Activated T-helper 2 cell treated with anti-CD3 and anti-CD28 coated beads, Interferon-gamma antibody, Interleukin-2, Interleukin-4, amounts not matched to agents 10 μg/mL and 5 μg/mL and 100 μg/mL, durations not matched to agents 14 hours and 24 hours and 36 hours (primary cell): ENCODE data around the gene FRMD1. TPM values are rescaled to one million over a fixed set of nuclear protein-coding genes. Genes with fewer than 3 reads are reported as not detected.

Source experiments
- DNase-seq: peaks from one replicate; pipeline ENCODE4 v3.0.0; 2021; ENCODE audit warnings: low spot score
- H3K27ac Mint-ChIP-seq: one replicate; pipeline ENCODE4 v1.8.0; 2021; ENCODE audit warnings: mixed read lengths
- H3K27me3 Mint-ChIP-seq: one replicate; pipeline ENCODE4 v1.8.0; 2021; ENCODE audit warnings: low read depth, mixed read lengths
- H3K36me3 Mint-ChIP-seq: one replicate; pipeline ENCODE4 v1.8.0; 2021; ENCODE audit warnings: low read depth, mixed read lengths
- H3K4me1 Mint-ChIP-seq: one replicate; pipeline ENCODE4 v1.8.0; 2021; ENCODE audit warnings: low read depth, mixed read lengths
- H3K4me3 Mint-ChIP-seq: one replicate; pipeline ENCODE4 v1.8.0; 2021; ENCODE audit warnings: low read depth, mild to moderate bottlenecking, moderate library complexity, mixed read lengths
- H3K9me3 Mint-ChIP-seq: one replicate; pipeline ENCODE4 v1.8.0; 2021; ENCODE audit warnings: mixed read lengths
- intact Hi-C: fragments of 100-400 bp; cut with micrococcal nuclease; formaldehyde crosslinking; loops from one replicate; pipeline ENCODE4 v1.15.1; 2023
- total RNA-seq: library from RNA; stranded (reverse); gene quantifications from 2 replicates; pipeline ENCODE4 v1.2.3, GENCODE V29; 2022

FRMD1 gene
- total RNA-seq, 1 donor from 2014 or later, result not detected

DNA sequence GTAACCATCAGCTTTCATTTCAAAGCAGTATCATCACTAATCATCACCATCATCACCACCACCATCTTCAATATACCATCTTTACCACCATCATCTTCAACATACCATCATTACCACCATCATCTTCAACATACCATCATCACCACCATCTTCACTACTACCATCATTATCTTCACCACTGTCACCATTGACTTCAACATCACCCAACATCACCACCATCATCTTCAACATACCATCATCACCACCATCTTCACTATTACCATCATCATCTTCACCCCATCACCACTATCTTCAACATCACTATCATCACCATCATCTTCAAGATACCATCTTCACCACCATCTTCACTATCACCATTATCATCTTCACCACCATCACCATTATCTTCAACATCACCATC lies 40.5 kb upstream of the FRMD1 start:
- H3K36me3 Mint-ChIP-seq, result no peaks in the 10 kb centered on the region
- intact Hi-C loops, result no loop called here
- peaks cover 6% of the 10 kb centered on the region for H3K9me3 Mint-ChIP-seq
- peaks cover 2% of the 10 kb centered on the region for H3K4me1 Mint-ChIP-seq
- H3K4me3 Mint-ChIP-seq, result no peak overlapping the region
- H3K27me3 Mint-ChIP-seq, result no peaks in the 10 kb centered on the region
- H3K27ac Mint-ChIP-seq, result no peak overlapping the region
- DNase-seq, result no peak

DNA sequence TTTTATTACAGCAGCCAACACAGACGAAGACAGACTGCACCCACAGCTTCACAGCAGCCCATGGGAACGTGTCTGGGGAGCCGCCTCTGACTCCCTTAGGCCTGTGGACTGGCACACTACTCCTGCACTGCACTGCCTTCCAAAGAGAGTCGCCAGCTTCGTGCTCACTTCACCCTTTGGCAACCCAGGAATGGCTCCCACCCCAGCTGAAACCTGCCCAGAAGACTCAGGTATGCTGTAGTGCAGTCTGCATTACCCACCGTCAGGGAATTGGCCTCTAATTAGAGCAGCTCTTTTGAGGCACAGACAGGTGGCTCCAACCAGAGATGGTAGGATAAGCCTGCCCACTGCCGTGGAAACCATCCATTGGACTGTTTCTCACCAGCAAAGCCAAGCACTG lies 39.9 kb upstream of the FRMD1 start:
- no peak overlapping the region for H3K27ac Mint-ChIP-seq
- H3K4me3 Mint-ChIP-seq, result no peak overlapping the region
- H3K9me3 Mint-ChIP-seq, result peaks cover 6% of the 10 kb centered on the region
- no peaks in the 10 kb centered on the region for H3K27me3 Mint-ChIP-seq
- no peak for DNase-seq
- no peaks in the 10 kb centered on the region for H3K36me3 Mint-ChIP-seq
- peaks cover 2% of the 10 kb centered on the region for H3K4me1 Mint-ChIP-seq
- intact Hi-C loops, result no loop called here

DNA sequence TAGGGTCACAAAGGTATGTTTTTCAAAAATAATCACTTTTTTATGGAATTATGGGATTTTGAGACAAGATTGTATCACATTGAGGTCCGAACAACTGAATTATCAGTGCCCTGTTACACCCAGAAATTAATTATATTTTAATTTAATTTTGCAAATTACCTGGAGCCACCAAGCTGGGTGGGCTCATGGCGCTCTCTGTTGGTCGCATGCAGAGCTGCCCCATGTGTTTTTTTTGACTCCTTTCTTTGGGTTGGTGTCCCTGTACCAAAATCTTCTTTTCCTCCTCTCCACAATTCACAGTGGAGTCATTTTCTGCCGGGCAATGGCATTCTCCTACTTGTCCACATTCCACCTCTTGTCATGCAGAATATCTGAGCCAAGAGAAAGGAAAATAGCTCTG lies 38.9 kb upstream of the FRMD1 start:
- Mint-ChIP-seq H3K36me3 (no peaks in the 10 kb centered on the region), H3K4me1 (peaks cover 2% of the 10 kb centered on the region), H3K9me3 (peaks cover 6% of the 10 kb centered on the region), H3K27me3 (no peaks in the 10 kb centered on the region), H3K27ac (no peak overlapping the region), H3K4me3 (no peak overlapping the region)
- DNase-seq, result no peak
- intact Hi-C loops, result no loop called here

DNA sequence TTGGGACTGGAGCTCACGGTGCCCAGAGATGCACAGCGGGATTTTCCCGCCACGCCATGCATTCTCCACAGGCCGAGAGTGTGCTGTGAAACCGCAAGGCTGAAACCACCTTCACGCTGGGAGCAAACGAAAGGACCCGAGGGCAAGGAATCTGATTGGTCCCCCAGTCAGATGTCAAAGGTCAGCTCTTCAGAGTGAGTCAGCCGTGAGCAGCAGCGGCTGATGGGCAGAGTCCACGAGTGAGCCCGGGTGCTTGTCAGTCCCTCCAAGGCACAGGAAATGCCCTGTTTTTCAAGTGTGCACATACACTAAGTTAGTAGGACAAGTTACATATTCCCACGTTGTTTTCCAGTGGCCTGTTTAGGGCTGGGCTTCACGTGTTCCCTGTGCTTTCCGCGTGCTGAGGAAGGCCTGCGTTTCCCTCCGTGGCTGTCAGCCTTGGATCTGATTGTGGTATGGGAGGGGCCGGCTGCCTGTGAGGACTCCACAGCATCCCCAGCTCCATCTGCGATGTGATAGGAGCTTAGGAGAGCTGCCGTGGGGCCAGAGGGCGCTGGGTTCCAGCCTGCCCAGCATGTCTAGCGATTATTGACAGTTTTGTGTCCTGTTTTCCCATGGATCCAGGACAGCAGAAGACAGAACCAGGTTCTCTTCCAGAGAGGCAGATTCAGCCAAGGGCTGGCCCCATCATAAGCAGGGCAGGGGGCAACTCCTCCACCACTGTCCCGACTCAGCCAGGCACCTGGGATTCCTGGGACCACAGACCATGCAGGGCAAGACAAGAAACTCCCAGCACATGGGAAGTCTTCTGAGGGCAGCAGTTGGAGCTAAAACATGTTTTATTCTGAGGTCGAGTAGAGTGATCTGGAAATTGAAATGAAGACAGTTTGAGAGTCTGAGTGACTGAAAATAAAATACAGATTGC lies 38.2 kb upstream of the FRMD1 start:
- Mint-ChIP-seq H3K27me3 (no peaks in the 10 kb centered on the region), H3K36me3 (no peaks in the 10 kb centered on the region), H3K9me3 (peaks cover 6% of the 10 kb centered on the region), H3K4me1 (peaks cover 2% of the 10 kb centered on the region), H3K27ac (no peak overlapping the region), H3K4me3 (no peak overlapping the region)
- intact Hi-C loops, result no loop called here
- DNase-seq, result no peak

DNA sequence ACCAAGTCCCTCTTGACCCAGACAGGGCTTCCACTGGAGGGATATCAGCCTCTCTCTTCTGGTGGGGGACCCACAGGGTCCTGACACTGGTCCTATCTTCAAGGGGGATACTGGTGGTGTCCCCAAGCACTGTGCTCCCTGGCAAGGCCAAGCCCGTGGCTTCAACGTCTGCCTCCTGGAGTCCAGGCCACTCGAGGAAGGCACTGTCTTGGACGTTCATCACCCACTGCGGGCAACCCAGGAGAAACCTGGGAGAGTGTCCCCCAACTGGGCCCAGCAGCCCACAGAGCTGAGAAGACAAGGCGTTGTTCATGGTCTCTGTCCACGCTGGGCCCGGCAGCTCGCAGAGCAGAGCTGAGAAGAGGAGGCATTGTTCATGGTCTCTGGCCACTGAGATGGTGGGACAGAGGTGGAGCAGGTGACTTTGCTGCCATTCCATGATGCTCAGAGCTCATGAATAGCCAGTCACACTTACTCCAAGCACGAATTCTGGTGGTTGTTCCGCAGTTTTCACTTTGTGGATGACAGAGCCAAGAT lies 37.5 kb upstream of the FRMD1 start:
- no peaks in the 10 kb centered on the region for H3K27me3 Mint-ChIP-seq
- intact Hi-C loops, result no loop called here
- H3K4me3 Mint-ChIP-seq, result no peak overlapping the region
- peaks cover 6% of the 10 kb centered on the region for H3K9me3 Mint-ChIP-seq
- no peaks in the 10 kb centered on the region for H3K36me3 Mint-ChIP-seq
- DNase-seq, result no peak
- no peak overlapping the region for H3K27ac Mint-ChIP-seq
- peaks cover 2% of the 10 kb centered on the region for H3K4me1 Mint-ChIP-seq

DNA sequence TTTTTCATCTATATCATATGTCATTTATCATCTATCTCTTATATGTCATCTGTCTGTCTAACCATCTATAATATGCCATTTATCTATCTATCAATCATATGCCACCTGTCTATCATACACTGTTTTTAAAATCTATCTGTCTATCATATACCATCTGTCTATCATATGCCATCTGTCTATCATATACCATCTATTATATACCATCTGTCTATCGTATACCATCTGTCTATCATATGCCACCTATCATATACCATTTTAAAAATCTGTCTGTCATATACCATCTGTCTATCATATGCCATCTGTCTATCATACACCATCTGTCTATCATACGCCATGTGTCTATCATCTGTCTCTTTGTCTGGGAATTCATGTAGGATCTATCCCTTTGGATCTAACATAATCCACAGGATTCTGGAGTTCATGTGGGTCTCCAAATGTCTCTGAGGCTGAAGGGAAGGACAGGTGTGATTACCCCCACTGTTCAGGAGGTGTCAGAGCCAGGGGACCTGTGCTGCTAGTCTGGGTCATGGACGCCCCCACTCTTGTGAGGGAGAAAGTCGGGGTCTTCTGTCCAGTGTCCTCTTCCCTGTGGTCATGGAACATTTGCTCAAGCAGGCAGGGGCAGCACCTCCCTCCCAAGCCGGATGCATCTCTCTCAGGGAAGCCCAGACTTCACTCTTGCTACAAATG lies 36.9 kb upstream of the FRMD1 start:
- Mint-ChIP-seq H3K4me3 (no peak overlapping the region), H3K27me3 (no peaks in the 10 kb centered on the region), H3K9me3 (peaks cover 6% of the 10 kb centered on the region), H3K36me3 (no peaks in the 10 kb centered on the region), H3K4me1 (peaks cover under 1% of the 10 kb centered on the region), H3K27ac (no peak overlapping the region)
- intact Hi-C loops, result no loop called here
- no peak for DNase-seq

DNA sequence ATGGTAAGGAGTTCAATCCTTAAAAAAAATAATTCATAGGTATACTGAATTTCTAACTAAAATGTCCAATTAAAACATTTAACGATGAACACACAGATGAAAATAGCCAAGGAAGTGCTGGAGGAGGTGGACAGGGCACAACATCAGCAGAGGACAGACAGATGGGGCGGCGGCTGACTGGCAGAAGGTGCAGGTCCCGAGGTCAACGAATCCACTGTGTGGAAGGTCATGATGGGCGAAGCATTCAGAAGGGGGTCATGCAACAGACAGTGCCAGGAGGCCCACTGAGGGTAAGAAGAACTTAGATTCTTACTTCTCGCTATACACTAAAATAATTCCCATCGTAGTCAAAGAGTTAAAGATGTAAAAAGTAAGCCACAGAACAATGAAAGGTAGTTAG lies 34.2 kb upstream of the FRMD1 start:
- no peak overlapping the region for H3K4me3 Mint-ChIP-seq
- no peaks in the 10 kb centered on the region for H3K4me1 Mint-ChIP-seq
- H3K27me3 Mint-ChIP-seq, result no peaks in the 10 kb centered on the region
- intact Hi-C loops, result no loop called here
- H3K9me3 Mint-ChIP-seq, result peaks cover 6% of the 10 kb centered on the region
- DNase-seq, result no peak
- no peaks in the 10 kb centered on the region for H3K36me3 Mint-ChIP-seq
- no peak overlapping the region for H3K27ac Mint-ChIP-seq

DNA sequence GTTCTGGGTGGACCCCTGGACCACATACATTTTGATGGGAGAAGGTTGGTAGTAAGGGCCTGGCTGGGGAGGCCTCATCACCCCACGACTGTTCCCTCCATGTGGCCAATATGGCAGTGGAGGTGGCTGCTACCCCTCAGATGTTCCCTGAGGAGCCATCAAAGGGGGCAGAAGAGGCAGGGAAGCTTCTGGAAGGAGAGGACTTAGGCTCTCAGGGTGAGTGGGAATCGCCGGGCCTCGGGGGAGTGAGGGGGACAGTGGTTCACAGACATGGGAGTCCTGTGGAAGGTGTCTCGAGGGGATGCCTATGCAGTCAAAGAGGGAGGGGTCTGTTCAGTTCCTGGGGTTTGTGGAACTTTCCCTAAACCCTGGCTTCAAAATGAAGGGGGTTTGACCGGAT lies 32.9 kb upstream of the FRMD1 start:
- no peak for DNase-seq
- Mint-ChIP-seq H3K9me3 (peaks cover 6% of the 10 kb centered on the region), H3K4me1 (no peaks in the 10 kb centered on the region), H3K4me3 (no peak overlapping the region), H3K27ac (no peak overlapping the region), H3K27me3 (no peaks in the 10 kb centered on the region), H3K36me3 (no peaks in the 10 kb centered on the region)
- intact Hi-C loops, result no loop called here

DNA sequence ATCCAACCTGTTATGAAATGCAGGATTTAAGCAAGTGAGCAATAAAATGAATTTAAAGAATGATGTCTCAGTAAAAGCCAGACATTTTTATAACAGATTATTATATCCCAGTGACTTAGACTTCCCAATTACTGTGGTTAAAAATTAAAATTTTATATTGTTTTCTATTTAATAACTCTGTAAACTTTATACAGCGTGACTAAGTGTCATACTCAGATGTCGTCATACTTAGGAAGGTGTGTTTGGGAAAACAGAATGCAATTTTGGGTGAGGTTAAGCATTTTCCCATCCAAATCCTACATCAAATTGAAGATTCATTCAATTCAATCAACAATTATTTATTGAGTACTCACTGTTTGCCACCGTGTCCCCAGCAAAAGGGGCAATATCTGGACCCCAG lies 31.4 kb upstream of the FRMD1 start:
- no peak for DNase-seq
- H3K27ac Mint-ChIP-seq, result no peak overlapping the region
- no peaks in the 10 kb centered on the region for H3K27me3 Mint-ChIP-seq
- no peak overlapping the region for H3K4me3 Mint-ChIP-seq
- intact Hi-C loops, result no loop called here
- no peaks in the 10 kb centered on the region for H3K4me1 Mint-ChIP-seq
- H3K36me3 Mint-ChIP-seq, result no peaks in the 10 kb centered on the region
- H3K9me3 Mint-ChIP-seq, result peaks cover 2% of the 10 kb centered on the region

DNA sequence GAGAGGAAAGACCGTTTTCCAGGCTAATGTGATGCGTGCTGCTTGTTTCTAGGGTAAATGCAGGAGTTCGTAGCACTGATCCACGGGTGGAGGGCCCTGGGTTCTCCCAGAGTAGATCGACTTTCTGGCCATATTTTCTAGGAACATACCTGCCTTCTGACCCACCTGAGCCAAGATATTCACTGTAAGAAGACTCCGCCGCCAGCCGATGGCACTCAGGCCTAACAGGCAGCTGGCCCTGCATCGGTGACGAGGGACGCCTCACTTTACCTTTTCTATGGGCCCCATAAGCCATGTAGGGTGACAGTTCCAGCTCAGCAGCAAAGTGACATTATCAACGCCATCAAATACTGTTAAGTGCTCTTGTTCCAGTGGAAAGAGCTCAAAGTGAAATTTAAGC lies 30.2 kb upstream of the FRMD1 start:
- peaks cover 5% of the 10 kb centered on the region for H3K27me3 Mint-ChIP-seq
- H3K4me1 Mint-ChIP-seq, result no peaks in the 10 kb centered on the region
- H3K4me3 Mint-ChIP-seq, result no peak overlapping the region
- intact Hi-C loops, result no loop called here
- H3K36me3 Mint-ChIP-seq, result no peaks in the 10 kb centered on the region
- no peak for DNase-seq
- H3K9me3 Mint-ChIP-seq, result no peaks in the 10 kb centered on the region
- no peak overlapping the region for H3K27ac Mint-ChIP-seq

DNA sequence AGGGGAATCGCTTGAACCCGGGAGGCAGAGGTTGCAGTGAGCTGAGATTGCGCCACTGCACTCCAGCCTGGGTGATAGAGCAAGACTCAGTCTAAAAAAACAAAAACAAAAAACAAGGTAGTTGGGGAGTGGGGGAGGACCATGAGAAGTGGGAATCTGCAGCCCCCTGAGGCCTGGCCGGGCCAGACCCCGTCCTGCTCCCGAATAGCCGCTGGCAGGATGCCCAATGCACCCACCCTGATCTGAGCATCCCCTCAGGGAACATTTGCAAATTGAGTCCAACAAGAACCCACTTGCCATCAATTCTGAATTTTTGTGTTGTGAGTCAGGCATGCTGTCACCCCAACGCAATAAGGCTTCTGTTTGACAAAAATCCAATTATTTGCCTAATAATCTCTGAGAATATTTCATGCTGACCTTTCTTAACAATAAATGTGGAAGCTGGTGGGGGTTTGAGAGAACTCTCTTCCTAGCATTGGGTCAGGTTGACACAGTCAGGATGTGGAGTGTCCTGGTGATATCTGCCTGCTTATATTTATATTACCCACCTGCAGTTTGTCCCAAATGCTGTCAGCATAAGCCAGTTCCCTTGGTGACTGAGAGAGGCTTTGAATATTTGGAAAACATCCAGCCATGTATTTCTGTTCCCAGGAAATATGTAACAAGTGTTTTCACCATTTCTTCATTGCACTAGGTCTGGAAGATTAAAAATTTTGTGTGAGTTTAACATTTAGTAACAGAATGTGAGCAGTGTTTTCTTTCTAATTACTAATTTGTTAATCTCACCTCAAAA lies 28.4 kb upstream of the FRMD1 start:
- H3K27me3 Mint-ChIP-seq, result peaks cover 18% of the 10 kb centered on the region
- no peak overlapping the region for H3K4me3 Mint-ChIP-seq
- intact Hi-C loops, result no loop called here
- no peak overlapping the region for H3K27ac Mint-ChIP-seq
- H3K4me1 Mint-ChIP-seq, result no peaks in the 10 kb centered on the region
- no peak for DNase-seq
- no peaks in the 10 kb centered on the region for H3K36me3 Mint-ChIP-seq
- H3K9me3 Mint-ChIP-seq, result no peaks in the 10 kb centered on the region

DNA sequence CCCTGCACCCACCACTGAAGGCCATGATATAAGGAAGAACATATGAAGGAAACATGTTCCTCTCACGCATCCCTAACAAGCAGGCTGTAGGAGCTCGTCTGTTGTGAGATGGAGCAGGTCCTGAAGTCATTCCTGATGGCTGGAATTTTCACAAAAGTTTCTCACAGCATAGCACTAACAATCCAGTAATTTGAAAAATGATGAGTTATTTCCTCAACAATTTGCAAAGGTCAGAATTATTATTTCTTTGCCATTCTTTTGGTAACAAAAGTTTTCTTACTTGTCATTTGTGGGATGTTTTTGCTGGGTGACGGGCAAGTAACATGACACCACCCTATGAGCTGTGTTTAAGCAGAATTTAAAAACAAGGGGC lies 27.6 kb upstream of the FRMD1 start:
- Mint-ChIP-seq H3K36me3 (no peaks in the 10 kb centered on the region), H3K9me3 (no peaks in the 10 kb centered on the region), H3K27ac (no peak overlapping the region), H3K27me3 (peaks cover 24% of the 10 kb centered on the region), H3K4me3 (no peak overlapping the region), H3K4me1 (no peaks in the 10 kb centered on the region)
- intact Hi-C loops, result no loop called here
- DNase-seq, result no peak
